Transverse colon (tissue), 4 donors: ENCODE data around the gene DRC3. TPM values are rescaled to one million over a fixed set of nuclear protein-coding genes. Genes with fewer than 3 reads are reported as not detected.

ENCODE experiments used
- DNase-seq: peaks from one replicate; pipeline ENCODE4 v3.0.0-alpha.2; 2019
- H3K27ac ChIP-seq, 4 donors: fragments of 200-600 bp; sonication (generic); 2 replicates each; pipeline ENCODE4 v1.5.1; 2016 to 2018; ENCODE audit warnings: inconsistent platforms in 4 of 4
- H3K27me3 ChIP-seq: fragments of 200-600 bp; sonication (generic); 2 replicates; pipeline ENCODE4 v1.5.1; 2017; ENCODE audit warnings: inconsistent platforms
- H3K36me3 ChIP-seq, 4 donors: fragments of 200-600 bp; sonication (generic); 2 replicates each; pipeline ENCODE4 v1.5.1; 2017 to 2019; ENCODE audit warnings: inconsistent platforms in 4 of 4
- H3K4me1 ChIP-seq, 4 donors: fragments of 200-600 bp; sonication (generic); 2 replicates each; pipeline ENCODE4 v1.5.1; 2017 to 2020; ENCODE audit warnings: inconsistent platforms in 4 of 4
- H3K4me3 ChIP-seq, 4 donors: fragments of 200-600 bp; sonication (generic); 1 replicate in 1 of 4; 2 replicates in 3 of 4; pipeline versions ENCODE4 v1.5.1 to v1.6.1; 2017 to 2019; ENCODE audit warnings: inconsistent platforms in 4 of 4
- H3K9me3 ChIP-seq, 2 donors: fragments of 200-600 bp; sonication (generic); 2 replicates each; pipeline ENCODE4 v1.5.1; 2017 to 2019; ENCODE audit warnings: inconsistent platforms in 2 of 2
- CTCF ChIP-seq, 5 experiments: fragments of 200-600 bp in 3 of 5; fragments of 450-650 bp in 2 of 5; sonication (generic) in 3 of 5; IDR thresholded peaks; 1 replicate in 2 of 5; 2 replicates in 3 of 5; pipeline ENCODE4 v1.5.1; 2016 to 2017; ENCODE audit warnings: antibody characterized with exemption in 5 of 5, inconsistent platforms in 3 of 5, mild to moderate bottlenecking in 2 of 5, moderate library complexity in 1 of 5
- EP300 ChIP-seq: sonication (generic); formaldehyde crosslinking; IDR thresholded peaks from one replicate; pipeline ENCODE4 v1.6.1; 2017; ENCODE audit warnings: antibody characterized with exemption, low read depth
- POLR2A ChIP-seq: fragments of 450-650 bp; IDR thresholded peaks from one replicate; pipeline ENCODE4 v1.6.1; 2016; ENCODE audit warnings: antibody characterized with exemption, mild to moderate bottlenecking, moderate library complexity
- POLR2AphosphoS5 ChIP-seq, 3 donors: sonication (generic); formaldehyde crosslinking; IDR thresholded peaks; one replicate each; pipeline ENCODE4 v1.6.1; 2016; ENCODE audit warnings: antibody characterized with exemption in 3 of 3
- WGBS, 2 donors: methylation state at CpG; one replicate each; pipeline ENCODE4 v1.1.5; 2018; ENCODE audit warnings: low coverage in 1 of 2; 5-methylcytosine and 5-hydroxymethylcytosine counted together
- in situ Hi-C, 4 donors: fragments of 200-750 bp; cut with MboI; loops; one replicate each; pipeline versions ENCODE4 v1.15.0 to v1.15.1; 2017; ENCODE audit warnings: low sequenced_read_pairs in 3 of 4, low pct_ligation_motif_present in 1 of 4, low pct_unique_long_range_greater_than_20kb in 1 of 4
- intact Hi-C: fragments of 100-400 bp; cut with DNase I; formaldehyde crosslinking; loops from one replicate; pipeline ENCODE4 v1.15.1; 2023; ENCODE audit warnings: low total_unique reads
- total RNA-seq, 4 donors: library from RNA; depleted of rRNA; stranded (reverse); fragments of >200 nt; gene quantifications; one replicate each; pipeline ENCODE4 v1.1.0, GENCODE V29; 2016

Gene DRC3
- total RNA-seq, 4 donors from 2014 or later = 0.64 to 1.8 (median 0.82) TPM; not detected in 1

- Histone ChIP-seq H3K4me1 (no peaks in the 10 kb centered on the region), H3K9me3 (no peaks in the 10 kb centered on the region), H3K36me3 (no peaks in the 10 kb centered on the region), H3K4me3 (no peak overlapping the region), H3K27ac (no peak overlapping the region), H3K27me3 (no peaks in the 10 kb centered on the region)
- no peak for DNase-seq
- intact Hi-C loops = no loop called here
- 55 to 63% methylated on average over 6 to 8 of the region's 8 CpGs for WGBS, 2 donors
- TF ChIP-seq POLR2AphosphoS5 (IDR thresholded peaks at IDR 0.05) (no peak), POLR2A (no peak), EP300 (no peak), CTCF (IDR thresholded peaks at IDR 0.05) (no peak)
- in situ Hi-C loops = no loop called here
Measured at GRCh38 chr17:18000030-18000408, 27.4 kb downstream of the DRC3 start.

- WGBS, 2 donors = 91 to 93% methylated on average over 2 of the region's 2 CpGs
- in situ Hi-C loops = no loop called here
- no peak for TF ChIP-seq CTCF (IDR thresholded peaks at IDR 0.05)
- TF ChIP-seq EP300 = no peak
- TF ChIP-seq POLR2AphosphoS5 (IDR thresholded peaks at IDR 0.05) = no peak
- no peak for TF ChIP-seq POLR2A
Measured at GRCh38 chr17:18002171-18002570, 29.5 kb downstream of the DRC3 start.

GRCh38 chr17:18004345-18004744 is 31.7 kb downstream of the DRC3 start:
- intact Hi-C loops = no loop called here
- Histone ChIP-seq H3K36me3 (no peaks in the 10 kb centered on the region), H3K9me3 (no peaks in the 10 kb centered on the region), H3K4me3 (no peak overlapping the region), H3K27me3 (no peaks in the 10 kb centered on the region), H3K4me1 (peaks cover 0 to 4% (median 0%) of the 10 kb centered on the region in 4 donors), H3K27ac (no peak overlapping the region)
- TF ChIP-seq EP300 = no peak
- no peak for TF ChIP-seq POLR2AphosphoS5 (IDR thresholded peaks at IDR 0.05)
- no peak for TF ChIP-seq POLR2A
- no peak for TF ChIP-seq CTCF (IDR thresholded peaks at IDR 0.05)
- DNase-seq = no peak
- in situ Hi-C loops = no loop called here
- 81% methylated on average over 9 of the region's 9 CpGs; no CpG with 5 or more reads in 1 of the 2 donors for WGBS, 2 donors

More at GRCh38 chr17:18002171-18002570, 29.5 kb downstream of the DRC3 start:
- H3K27me3 ChIP-seq = no peaks in the 10 kb centered on the region
- DNase-seq = no peak
- intact Hi-C loops = no loop called here
- H3K4me1 ChIP-seq = peaks cover 0 to 1% (median 0%) of the 10 kb centered on the region in 4 donors
- no peaks in the 10 kb centered on the region for H3K36me3 ChIP-seq
- no peak overlapping the region for H3K27ac ChIP-seq
- H3K4me3 ChIP-seq = no peak overlapping the region
- H3K9me3 ChIP-seq = no peaks in the 10 kb centered on the region

- TF ChIP-seq CTCF (IDR thresholded peaks at IDR 0.05) = no peak
- no peak for TF ChIP-seq POLR2A
- TF ChIP-seq POLR2AphosphoS5 (IDR thresholded peaks at IDR 0.05) = no peak
- TF ChIP-seq EP300 = no peak
- intact Hi-C loops = no loop called here
- no peak for DNase-seq
- no peak overlapping the region for H3K27ac ChIP-seq
- no peaks in the 10 kb centered on the region for H3K9me3 ChIP-seq
- no peaks in the 10 kb centered on the region for H3K27me3 ChIP-seq
- H3K36me3 ChIP-seq = no peaks in the 10 kb centered on the region
- WGBS, 2 donors = 86 to 91% methylated on average over 2 to 9 of the region's 9 CpGs
- in situ Hi-C loops = no loop called here
- H3K4me1 ChIP-seq = peaks cover 0 to 4% (median 0%) of the 10 kb centered on the region in 4 donors
- H3K4me3 ChIP-seq = no peak overlapping the region
Measured at GRCh38 chr17:18004884-18005305, 32.2 kb downstream of the DRC3 start.
